Endothelial cell of umbilical vein (primary cell): ENCODE data around the gene ZDHHC17.
"Not testable (repeated sequence)": the region's sequence is repeated elsewhere in the genome, so short reads cannot be mapped to it uniquely, and the experiment has no call there.

Experiments used
- CTCF ChIP-seq, 2 donors: IDR thresholded peaks; 1 replicate in 1 of 2; 2 replicates in 1 of 2; pipeline ENCODE4 v1.5.1; 2011; ENCODE audit warnings: low read length in 2 of 2, mild to moderate bottlenecking in 2 of 2, moderate library complexity in 2 of 2, control low read depth in 1 of 2, inconsistent platforms in 1 of 2, low read depth in 1 of 2; ENCODE audit not compliant: insufficient read depth in 1 of 2; ENCODE audit errors: extremely low read depth in 1 of 2
- EZH2 ChIP-seq: IDR thresholded peaks from 2 replicates; pipeline ENCODE4 v1.6.1; 2012; ENCODE audit warnings: borderline replicate concordance, low read depth, mild to moderate bottlenecking, moderate library complexity, low read length, inconsistent platforms; ENCODE audit not compliant: severe bottlenecking
- FOS ChIP-seq: IDR thresholded peaks from 2 replicates; pipeline ENCODE4 v1.6.1; 2011; ENCODE audit warnings: mild to moderate bottlenecking, low read length, moderate library complexity, borderline replicate concordance; ENCODE audit not compliant: insufficient read depth
- MAX ChIP-seq: IDR thresholded peaks from 2 replicates; pipeline ENCODE4 v1.6.1; 2011; ENCODE audit not compliant: insufficient read depth, insufficient read length
- POLR2A ChIP-seq: IDR thresholded peaks from 2 replicates; pipeline ENCODE4 v1.6.1; 2012; ENCODE audit warnings: low read depth, mild to moderate bottlenecking, control low read depth, low read length
- POLR2AphosphoS5 ChIP-seq: IDR thresholded peaks from 2 replicates; pipeline ENCODE4 v1.6.1; 2012; ENCODE audit warnings: low read depth, mild to moderate bottlenecking, control low read depth, low read length, moderate library complexity; ENCODE audit not compliant: insufficient read depth

DNA sequence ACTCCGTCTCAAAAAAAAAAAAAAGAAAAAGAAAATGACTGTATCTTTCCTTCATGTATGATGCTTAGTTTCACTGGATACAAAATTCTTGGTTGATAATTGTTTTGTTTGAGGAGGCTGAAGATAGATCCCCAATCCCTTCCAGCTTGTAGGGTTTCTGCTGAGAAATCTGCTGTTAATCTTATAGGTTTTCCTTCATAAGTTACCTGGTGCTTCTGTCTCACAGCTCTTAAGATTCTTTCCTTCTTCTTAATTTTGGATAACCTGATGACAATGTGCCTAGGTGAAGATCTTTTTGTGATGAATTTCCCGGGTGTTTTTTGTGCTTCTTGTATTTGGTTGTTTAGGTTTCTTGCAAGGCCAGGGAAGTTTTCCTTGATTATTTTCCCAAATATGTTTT lies 26.2 kb upstream of the ZDHHC17 start:
- TF ChIP-seq CTCF (IDR thresholded peaks at IDR 0.05; ENCODE audit: extremely low read depth in 1 of 2, insufficient read depth in 1 of 2, low read depth in 1 of 2, low read length in 2 of 2); POLR2A; EZH2; FOS; MAX; POLR2AphosphoS5: not testable (repeated sequence)
